HG02623 (cell line): Measurements from ENCODE around the gene OXSR1.
"Not testable (repeated sequence)": the region's sequence is repeated elsewhere in the genome, so short reads cannot be mapped to it uniquely, and the experiment has no call there.

Experiments
- ATAC-seq: cut with Tn5 transposase; IDR thresholded peaks from one replicate; pipeline ENCODE4 v1.9.1; 2021; ENCODE audit warnings: moderate library complexity; ENCODE audit not compliant: unreplicated experiment

Gene OXSR1

DNA sequence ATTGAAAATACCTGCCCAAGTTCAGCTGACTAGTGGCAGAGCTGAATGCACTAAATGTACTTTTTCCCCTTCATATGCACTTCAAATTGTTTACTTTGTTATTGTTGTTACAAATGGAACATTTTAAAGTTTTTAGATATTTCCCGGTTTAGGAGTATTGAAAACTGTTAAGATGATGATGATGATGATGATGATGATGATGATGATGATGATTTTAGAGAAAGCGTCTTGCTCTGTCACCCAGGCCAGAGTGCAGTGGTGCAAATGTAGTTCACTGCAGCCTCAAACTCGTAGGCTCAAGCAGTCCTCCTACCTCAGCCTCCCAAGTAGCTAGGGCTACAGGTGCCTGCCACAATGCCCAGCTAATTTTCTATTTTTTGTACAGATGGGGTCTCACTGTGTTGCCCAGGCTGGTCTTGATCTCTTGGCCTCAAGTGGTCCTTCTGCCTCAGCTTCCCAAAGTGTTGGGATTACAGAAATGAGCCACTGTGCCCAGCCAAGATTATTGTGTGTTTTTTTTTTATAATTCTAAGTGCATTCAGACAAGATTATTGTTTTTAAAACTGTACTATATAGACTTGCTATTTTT, 54.4 kb downstream of the OXSR1 start:
- no peak for ATAC-seq

DNA sequence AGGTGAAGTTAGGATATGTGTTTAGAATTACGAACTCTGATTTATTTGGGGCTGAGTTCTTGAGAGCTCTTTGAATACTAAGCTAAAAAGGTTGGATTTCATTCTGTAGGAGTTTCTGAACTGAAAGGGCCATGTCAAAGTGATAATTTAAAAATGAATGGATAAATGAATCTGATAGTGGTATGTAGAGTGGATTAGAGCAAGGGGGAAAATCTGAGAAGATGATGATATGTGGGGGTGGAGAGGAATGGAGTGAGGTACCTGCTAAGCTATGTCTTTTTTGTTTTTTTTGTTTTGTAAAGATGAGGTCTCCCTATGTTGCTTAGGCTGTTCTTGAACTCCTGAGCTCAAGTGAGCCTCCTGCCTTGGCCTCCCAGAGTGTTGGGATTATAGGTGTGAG, 55.7 kb downstream of the OXSR1 start:
- ATAC-seq: no peak

DNA sequence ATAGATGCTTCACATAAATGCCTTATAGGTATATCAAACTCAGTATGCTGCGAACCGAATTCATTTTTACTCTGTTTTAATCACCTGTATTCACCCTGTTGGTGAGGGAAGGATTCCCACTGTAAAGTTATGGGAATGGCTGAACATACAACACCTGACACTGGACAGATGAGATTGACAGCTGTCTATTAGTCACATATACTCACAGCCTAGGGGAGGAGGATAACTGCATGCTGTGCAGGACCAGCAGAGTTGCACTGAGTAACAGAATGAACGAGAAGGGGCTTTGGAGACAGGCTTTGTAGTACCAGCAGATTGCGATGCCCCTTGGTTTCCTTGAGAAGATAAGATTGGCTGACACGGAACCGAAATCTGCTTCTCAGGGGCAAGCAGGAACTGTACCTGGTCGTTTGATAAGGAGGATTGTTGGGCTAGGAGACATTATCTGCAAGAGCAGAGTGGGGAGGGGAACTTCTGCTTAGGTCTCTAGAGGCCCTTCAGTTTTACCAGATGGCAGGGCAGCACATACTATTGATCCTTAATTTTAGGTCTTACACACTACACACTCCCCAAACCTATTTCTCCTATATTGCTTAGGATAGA, 56.8 kb downstream of the OXSR1 start:
- no peak for ATAC-seq

DNA sequence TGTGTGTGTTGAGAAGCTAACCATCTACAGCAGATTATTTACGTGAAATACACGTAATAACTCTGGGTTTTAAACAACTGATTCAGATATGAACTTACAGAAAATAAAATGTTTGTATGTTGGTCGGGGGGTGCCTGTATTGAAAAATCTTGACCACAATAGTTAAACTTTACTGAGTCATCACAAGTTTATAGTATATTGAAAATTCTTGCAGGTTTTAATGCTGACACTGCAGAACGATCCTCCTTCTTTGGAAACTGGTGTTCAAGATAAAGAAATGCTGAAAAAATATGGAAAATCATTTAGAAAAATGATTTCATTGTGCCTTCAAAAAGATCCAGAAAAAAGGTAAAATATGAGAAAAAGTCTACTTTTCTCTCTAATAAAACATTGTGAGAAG, 59.0 kb downstream of the OXSR1 start:
- no peak for ATAC-seq

DNA sequence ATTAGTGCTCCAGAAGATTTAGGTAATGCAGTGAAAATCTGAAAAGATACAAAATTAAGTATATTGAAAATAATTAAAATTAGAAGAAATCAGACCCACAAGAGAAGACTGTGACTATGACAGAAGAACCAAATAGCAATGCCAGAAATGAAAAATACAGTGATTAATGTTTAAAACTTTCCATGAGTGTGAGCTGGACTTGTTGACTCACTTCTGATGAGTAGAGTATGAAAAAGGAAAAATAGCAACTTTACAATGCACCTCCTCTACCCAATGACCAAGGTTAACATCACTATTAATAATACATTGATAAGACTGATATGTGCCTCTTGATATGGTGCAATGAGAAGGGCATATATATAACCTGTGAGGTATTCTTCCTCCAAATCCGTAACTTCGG, 60.9 kb downstream of the OXSR1 start:
- no peak for ATAC-seq

DNA sequence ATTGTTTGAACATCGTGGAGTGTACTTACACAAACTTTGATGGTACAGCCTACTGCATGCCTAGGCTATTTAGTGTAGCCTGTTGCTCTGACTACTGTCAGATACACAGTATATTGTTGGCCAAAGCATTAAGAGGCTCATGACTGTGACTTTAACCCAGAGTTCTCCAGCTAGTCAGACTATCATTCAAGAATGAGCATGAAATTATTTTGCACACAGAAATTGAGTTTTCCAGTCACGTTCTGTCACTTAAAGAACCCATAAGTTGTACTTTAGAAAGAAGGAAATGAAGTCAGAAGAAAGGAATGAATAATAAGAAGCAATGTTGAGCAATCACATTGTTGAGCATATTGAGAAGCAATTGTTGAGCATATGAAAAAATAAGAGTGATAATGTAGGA, 62.7 kb downstream of the OXSR1 start:
- ATAC-seq: no peak

DNA sequence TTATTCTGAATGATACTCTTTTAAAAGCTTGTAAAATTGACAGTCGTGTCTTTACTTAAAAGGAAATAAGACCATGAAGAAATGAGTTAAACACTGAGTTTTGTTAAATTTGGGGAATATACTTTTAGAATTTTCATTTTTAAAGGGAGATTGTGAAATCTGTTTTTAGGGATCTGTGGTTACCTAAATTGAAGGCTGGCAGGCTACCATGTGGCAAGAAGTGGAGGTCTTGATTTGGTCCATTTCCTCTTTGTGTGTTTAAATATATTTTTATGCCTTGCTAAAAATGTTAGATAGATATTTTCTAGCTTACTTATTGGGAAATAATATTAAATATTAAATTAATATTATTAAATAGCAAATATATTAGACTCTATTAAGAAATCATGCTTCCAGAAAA, 63.7 kb downstream of the OXSR1 start:
- ATAC-seq: no peak

DNA sequence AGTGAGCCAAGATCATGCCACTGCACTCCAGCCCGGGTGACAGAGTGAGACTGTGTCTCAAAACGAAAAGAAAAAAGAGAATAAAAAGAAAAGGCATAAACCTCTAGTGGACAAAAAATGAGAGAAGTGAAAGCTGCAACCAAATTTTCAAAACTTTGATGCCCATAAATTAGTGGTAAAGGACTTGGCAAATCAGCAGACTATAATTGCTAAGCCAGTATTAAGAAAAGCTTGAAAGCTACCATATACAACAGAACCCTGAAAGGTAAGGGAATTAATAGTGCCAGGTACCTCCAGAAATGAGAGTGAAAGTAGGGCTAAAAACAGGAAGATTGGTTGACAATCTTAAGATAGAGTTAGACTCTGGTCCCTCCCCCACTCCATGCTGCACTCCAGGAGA, 67.4 kb downstream of the OXSR1 start:
- ATAC-seq: no peak

DNA sequence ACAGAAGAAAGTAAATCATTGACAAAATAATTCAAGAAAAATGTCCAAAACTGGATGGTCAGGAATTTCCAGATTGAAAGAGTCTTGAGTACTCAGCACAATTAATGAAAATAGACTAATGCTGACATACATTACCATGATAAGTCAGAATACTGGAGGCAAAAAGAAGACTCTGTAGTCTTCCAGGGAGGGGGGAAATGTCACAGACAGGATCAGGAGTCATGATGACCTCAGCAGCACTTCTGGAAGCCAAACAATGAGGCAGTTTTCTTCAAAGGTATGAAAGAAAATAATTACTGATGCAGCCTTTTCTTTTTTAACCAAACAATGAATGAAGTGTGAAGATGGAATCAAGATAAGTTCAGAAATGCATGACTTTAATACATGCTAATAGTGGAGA, 70.1 kb downstream of the OXSR1 start:
- no peak for ATAC-seq

DNA sequence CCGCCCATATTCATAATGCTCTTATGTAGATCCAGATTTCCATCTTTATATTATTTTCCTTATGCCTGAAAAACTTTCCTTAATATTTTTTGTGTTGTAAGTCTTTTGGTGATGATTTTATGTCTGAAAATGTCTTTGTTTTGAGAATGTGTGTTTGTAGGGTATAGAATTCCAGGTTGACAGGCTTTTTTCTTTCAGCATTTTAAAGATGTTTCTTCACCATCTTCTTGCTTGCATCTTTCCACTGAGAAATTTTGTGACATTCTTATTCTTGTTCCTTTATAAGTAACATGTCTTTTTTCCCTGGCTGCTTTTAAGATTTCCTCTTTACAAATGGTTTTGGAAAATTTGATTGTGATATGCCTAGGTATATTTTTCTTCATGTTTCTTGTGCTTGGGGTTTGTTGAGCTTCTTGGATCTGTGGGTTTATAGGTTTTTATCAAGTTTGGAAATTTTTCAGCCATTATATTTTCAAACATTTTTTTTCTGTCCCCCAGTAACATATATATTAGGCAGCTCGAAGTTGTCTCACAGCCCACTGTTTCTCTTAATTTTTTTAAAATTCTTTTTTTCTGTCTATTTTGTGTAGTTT, 73.2 kb downstream of the OXSR1 start:
- ATAC-seq: no peak

DNA sequence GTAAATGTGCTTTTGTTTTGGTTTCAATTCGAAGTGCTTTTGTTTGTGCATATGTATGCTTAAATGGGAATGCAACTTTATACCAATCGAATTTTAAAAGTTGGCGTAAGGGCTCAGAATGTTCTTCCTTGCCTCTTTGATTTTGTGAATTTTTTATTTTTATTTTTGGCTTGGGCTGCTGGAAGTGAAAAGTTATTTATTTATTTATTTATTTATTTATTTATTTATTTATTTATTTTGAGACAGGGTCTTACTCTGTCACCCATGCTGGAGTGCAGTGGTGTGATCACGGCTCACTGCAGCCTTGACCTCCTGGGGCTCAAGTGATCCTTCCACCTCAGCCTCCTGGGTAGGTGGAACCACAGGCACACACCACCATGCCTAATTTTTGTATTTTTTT, 77.5 kb downstream of the OXSR1 start:
- not testable (repeated sequence) for ATAC-seq

DNA sequence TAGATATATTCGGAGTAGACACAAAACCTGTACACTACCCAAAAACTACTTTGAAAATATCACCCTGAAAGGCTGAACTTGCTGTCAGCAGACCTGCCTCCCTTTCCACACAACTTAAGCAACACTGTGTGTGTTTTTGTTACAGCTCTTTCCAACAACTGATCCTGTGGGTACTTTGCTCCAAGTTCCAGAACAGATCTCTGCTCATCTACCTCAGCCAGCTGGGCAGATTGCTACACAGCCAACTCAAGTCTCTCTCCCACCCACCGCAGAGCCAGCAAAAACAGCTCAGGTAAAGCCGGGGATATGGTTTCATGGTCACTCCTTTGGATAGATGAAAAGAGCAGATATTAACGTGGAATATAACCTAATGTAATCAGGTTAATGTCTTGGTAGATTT, 80.6 kb downstream of the OXSR1 start:
- no peak for ATAC-seq

DNA sequence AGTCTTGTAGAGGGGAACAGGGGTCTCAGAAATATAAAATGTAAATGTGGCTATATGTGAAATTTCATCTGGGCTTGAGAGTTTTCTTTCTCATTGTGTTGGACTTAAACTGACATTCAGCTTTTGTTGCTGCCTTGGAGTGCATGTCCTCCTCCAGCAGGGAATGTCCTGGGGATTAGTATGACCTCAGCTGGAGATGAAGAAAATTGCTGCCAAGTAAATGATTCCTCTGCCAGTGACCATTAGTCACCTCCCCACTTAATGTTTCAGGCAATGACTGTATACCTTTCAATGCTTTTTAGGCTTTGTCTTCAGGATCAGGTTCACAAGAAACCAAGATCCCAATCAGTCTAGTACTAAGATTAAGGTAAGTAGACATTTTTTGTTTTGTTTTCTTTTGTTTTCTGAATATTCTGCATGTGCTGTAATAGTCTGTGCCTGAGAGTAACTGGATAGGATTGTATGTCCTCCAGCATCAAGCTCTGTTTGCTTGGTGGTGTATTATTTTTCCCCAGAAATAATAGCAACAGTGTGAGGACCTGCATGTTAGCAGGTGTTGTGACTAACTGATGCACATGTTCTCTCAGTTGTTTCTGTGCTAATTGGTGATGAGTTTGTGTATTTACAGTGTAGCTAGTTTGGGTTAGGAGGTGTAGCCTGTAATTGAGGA, 82.2 kb downstream of the OXSR1 start:
- no peak for ATAC-seq

DNA sequence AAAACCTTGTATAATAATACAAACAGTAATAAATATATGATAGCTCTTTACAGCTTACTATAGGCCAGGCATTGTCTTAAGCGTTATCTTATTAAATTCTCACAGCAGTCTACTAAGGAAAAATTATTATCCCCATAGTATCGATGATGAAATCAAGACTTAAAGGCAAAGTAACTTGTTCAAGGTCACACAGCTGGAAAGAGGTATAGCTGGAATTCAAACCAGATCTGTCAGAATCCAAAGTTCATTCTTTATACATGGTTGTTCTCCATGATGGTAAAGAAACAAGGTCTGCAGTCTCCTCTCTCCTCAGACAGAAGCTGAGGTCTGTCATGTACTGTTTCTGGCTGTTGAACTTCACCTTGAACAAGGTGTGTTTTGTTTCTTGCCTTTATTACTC, 84.9 kb downstream of the OXSR1 start:
- ATAC-seq: no peak

DNA sequence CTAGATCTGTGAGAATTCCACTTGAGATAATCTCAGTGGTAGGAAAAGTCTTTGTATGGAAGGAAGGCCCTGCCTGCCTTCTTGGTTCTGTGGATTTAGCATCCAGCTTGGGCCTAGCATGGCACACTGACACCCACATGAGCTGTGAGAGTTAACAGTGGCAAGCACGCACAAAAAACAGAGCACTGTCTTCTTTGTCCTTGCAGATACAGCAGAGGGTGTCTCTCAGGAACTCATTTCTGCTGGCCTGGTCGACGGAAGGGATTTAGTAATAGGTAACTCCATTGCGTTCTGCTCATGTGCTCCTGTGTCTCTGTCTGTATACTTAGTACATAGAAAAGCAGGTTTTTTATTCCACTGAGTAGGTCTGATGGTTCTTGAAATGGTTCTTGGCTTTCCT, 85.9 kb downstream of the OXSR1 start:
- no peak for ATAC-seq

DNA sequence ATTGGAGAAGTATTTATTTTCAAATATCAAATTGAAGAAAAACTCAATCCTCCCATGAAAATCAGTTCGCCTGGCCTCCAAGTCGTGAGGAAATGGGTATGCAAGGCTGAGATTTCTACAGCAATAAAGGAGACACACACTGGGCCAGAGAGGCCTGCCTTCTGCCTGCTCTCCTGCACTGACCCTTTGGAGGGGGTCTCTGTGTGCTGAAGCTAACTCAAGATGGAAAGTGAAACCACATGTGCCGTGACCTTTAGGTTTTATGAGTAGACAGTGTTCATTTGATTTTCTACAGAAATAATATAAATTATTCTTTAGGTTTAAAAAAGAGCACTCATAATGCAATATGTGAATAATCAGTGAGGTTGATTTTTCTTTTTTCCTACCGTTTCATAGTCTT, 88.4 kb downstream of the OXSR1 start:
- ATAC-seq: no peak

DNA sequence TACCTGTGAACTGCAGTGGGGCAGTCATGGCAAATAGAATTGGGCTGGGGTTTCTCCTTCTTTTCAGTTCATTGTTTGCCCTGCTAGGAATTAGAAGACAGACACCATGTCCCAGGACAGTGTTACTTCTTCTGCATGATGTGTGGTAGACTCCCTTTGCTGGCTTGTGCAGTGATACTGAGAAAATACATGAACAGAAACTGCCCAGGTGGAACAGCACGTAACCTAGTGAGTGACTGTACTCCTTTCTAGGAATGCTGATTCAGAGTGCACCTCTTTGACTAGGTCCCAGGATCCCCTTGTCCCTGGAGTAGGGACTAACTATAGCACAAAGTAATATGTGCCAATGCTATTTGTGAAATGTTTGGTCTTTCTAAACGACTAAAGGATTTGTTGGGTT, 89.5 kb downstream of the OXSR1 start:
- no peak for ATAC-seq

DNA sequence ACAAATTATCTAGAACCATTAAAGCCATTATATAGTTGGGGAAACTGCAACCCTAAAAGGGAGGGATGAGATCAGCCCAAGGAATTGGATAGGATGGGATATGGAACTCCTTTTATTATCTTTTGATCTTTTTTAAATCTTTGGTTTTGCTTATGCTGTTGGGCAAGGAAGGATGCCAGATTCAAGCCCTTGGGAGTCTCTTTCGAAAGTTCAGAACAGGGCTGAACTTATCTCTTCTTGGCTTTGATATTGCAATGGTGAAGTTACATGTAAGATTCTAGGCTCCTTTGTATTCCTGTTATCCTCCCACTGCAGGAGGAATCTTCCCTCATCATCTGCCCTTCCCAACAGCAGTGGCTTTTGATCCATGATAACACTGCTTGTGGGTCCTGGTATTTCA, 90.3 kb downstream of the OXSR1 start:
- no peak for ATAC-seq

DNA sequence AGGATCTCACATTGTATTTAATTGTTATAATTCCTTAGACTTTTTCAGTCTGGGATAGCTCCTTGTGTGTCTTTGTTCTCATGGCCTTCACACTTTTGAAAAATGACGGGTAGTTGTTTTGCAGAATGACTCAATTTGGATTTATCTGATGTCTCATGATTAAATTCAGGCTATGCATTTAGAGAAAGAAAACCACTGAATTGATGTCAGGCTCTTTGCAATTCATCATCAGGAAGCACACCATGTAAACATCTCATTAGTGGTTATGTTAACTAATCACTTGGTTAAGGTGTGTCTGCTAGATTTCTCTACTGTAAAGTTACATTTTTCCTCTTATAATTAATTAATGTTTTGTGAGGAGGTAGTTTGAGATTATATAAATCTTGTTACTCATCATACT, 92.2 kb downstream of the OXSR1 start:
- no peak for ATAC-seq

DNA sequence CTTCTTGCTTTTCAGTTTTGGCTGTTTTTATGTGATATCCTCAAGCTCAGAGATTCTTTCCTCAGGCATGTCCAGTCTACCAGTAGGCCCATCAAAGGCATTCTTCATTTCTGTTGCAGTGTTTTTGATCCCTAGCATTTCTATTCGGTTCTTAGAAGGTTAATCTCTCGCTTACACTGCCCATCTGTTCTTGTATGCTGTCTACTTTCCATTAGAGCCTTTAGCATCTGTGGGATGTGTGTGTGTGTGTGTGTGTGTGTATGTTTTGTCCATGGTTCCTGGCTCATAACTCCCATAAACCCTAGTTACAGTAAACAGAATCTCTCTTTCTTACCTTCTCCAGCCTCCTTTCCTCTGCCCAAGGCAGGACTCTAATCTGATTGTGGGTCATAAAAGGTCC, 95.1 kb downstream of the OXSR1 start:
- no peak for ATAC-seq

DNA sequence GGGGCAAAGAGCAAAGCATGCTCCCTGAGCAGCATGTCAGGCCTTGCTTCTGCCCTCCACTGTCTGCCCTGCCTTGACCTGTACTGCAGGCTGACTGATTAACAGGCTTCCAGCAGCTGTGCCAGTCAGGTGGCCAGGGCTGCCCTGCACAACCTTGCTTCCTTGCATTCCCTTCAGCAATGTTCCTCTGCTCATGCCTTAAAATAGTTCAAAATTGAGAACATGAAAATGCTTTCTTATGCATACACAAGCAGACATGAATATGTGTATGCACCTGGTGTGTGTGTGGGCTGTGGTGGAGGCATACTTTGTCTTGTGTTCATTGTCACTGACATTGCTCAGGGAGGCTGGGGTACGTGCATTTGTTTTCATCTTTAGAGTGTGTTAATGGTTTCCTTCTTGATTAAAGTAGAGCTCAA, 99.0 kb downstream of the OXSR1 start:
- ATAC-seq: no peak

DNA sequence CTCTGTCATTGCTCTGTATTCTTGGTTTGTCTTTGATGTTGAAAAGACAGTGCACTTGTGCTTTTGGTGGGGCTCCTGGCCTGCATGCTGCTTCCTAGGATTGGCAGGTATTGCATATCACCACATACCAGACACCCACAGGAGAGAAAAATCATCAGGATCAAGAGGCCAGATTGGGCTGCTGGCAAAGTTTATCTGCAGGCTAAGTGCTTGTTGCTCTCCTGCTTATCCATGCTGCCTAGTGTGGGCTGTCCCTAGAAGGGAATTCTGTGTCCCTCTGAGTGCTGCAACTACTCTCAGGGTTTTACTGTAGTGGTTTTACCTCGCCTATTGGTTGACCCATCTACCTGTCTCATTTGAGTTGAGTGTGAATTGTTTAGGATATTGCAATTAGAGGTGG, 99.4 kb downstream of the OXSR1 start:
- ATAC-seq: no peak
